ENCODE results near the gene CXCL14.

DNA sequence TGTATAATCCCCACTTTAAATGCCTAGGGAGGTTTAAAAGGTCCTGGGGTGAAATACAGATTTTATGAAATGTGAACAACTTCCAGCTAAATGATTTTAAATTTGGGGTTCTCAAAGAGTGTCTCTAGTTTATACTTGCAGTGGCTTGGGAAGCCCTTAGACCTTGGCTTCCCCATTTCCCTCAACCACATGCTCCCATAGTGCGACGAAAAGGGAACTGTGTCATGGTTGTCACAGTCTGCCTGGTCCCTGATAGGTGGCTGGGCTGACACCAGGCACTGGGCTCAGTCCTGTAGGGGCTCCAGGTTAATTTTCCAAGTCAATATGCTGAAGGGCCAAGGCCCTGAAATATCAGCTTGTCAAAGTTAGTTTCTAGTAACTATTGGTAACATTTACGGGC, 10.4 kb upstream of the CXCL14 start:
- no peak for TF ChIP-seq EZH2 (IDR thresholded peaks at IDR 0.05; ENCODE audit: insufficient read depth, poor library complexity, severe bottlenecking)
- no peak for TF ChIP-seq EZH2phosphoT487 (IDR thresholded peaks at IDR 0.05; ENCODE audit: insufficient read depth, low read depth)
